HG02798 (cell line): ENCODE results near the gene IQUB.
"Not testable (repeated sequence)": the region's sequence is repeated elsewhere in the genome, so short reads cannot be mapped to it uniquely, and the experiment has no call there.

Experiments used
- ATAC-seq: cut with Tn5 transposase; IDR thresholded peaks from one replicate; pipeline ENCODE4 v1.9.1; 2021; ENCODE audit warnings: mild to moderate bottlenecking; ENCODE audit not compliant: unreplicated experiment, poor library complexity

IQUB gene

GRCh38 chr7:123425246-123425645, 109.1 kb downstream of the IQUB start:
- ATAC-seq: no peak

GRCh38 chr7:123424463-123424862, 109.9 kb downstream of the IQUB start:
- no peak for ATAC-seq

GRCh38 chr7:123423622-123424021, 110.8 kb downstream of the IQUB start:
- ATAC-seq: no peak

GRCh38 chr7:123417580-123417979, 116.8 kb downstream of the IQUB start:
- ATAC-seq: no peak

- no peak for ATAC-seq
Measured at GRCh38 chr7:123415625-123416024, 118.8 kb downstream of the IQUB start.

- no peak for ATAC-seq
Measured at GRCh38 chr7:123410273-123410904, 124.0 kb downstream of the IQUB start.

GRCh38 chr7:123407951-123408350, 126.4 kb downstream of the IQUB start:
- not testable (repeated sequence) for ATAC-seq
